ENCODE results near the gene RNF20. TPM values are rescaled to one million over a fixed set of nuclear protein-coding genes. Genes with fewer than 3 reads are reported as not detected.

Gene RNF20
- total RNA-seq, result 10 to 100 TPM; 27.2 to 47.1 (median 27.6) TPM
- polyA plus RNA-seq, result 10 to 100 TPM in 2 of 3 donors, 1 to 10 TPM in 1; 8.4 to 18.1 (median 11.8) TPM

GRCh38 chr9:101533334-101534204 is at the start of gene RNF20:
Gene RNF20 (plus strand): TSS chr9:101533853. CDS start chr9:101535424, 1,571 bp downstream.
- H3K27me3 ChIP-seq, result no peaks in the 10 kb centered on the region
- peaks cover 0 to 16% (median 0%) of the 10 kb centered on the region in 4 donors for H3K36me3 ChIP-seq
- H3K4me1 ChIP-seq, result peaks cover 2 to 41% (median 30%) of the 10 kb centered on the region in 4 donors
- peak; percentile 100 for DNase-seq
- no peaks in the 10 kb centered on the region for H3K9me3 ChIP-seq
- H3K27ac ChIP-seq, result peak within 1 kb of the TSS; percentile 84 to 96 (median 92)
- peak within 1 kb of the TSS; percentile 54 to 83 (median 74) for H3K4me3 ChIP-seq
- intact Hi-C loops (cut with DNase I), result loop anchor here (1.0 to 10.0 kb wide), 2 partner anchors 135 to 1719 kb away; partner anchors contain the start of genes MRPL50 and ZNF189
- TF ChIP-seq EP300 (IDR thresholded peaks at IDR 0.05), result peak in 2 of 4 donors; percentile 12 to 41
- no peak for TF ChIP-seq CTCF (IDR thresholded peaks at IDR 0.05)
- peak; percentile 27 to 66 (median 58) for TF ChIP-seq POLR2AphosphoS5 (IDR thresholded peaks at IDR 0.05)
- no peak for TF ChIP-seq POLR2A (IDR thresholded peaks at IDR 0.05)
- 0 to 1% methylated on average over 45 of the region's 45 CpGs for WGBS, 2 donors

GRCh38 chr9:101484046-101484445 is 49.6 kb upstream of the RNF20 start:
- H3K9me3 ChIP-seq, result no peaks in the 10 kb centered on the region
- no peaks in the 10 kb centered on the region for H3K36me3 ChIP-seq
- intact Hi-C loops (cut with DNase I), result no loop called here
- no peak for DNase-seq
- H3K4me1 ChIP-seq, result peaks cover 0 to 26% (median 7%) of the 10 kb centered on the region in 4 donors
- H3K4me3 ChIP-seq, result no peak overlapping the region
- peaks cover 0 to 7% (median 5%) of the 10 kb centered on the region in 3 donors for H3K27me3 ChIP-seq
- H3K27ac ChIP-seq, result no peak overlapping the region
- 48 to 77% methylated on average over 1 of the region's 1 CpG for WGBS, 2 donors
- no peak for TF ChIP-seq POLR2AphosphoS5 (IDR thresholded peaks at IDR 0.05)
- no peak for TF ChIP-seq POLR2A (IDR thresholded peaks at IDR 0.05)

- Histone ChIP-seq H3K9me3 (no peaks in the 10 kb centered on the region), H3K27ac (peak overlapping the region; percentile 73 to 89 (median 86)), H3K27me3 (peaks cover 0 to 7% (median 5%) of the 10 kb centered on the region in 3 donors), H3K36me3 (no peaks in the 10 kb centered on the region), H3K4me1 (peaks cover 0 to 26% (median 7%) of the 10 kb centered on the region in 4 donors), H3K4me3 (peak overlapping the region; percentile 51 to 84 (median 72))
- intact Hi-C loops (cut with DNase I), result loop anchor here (2.0 kb wide), 1 partner anchor 45 kb away; no protein-coding TSS in a partner anchor
- TF ChIP-seq POLR2AphosphoS5 (IDR thresholded peaks at IDR 0.05) (peak in 1 of 4 donors; percentile 6), CTCF (IDR thresholded peaks at IDR 0.05) (no peak), POLR2A (IDR thresholded peaks at IDR 0.05) (peak in 1 of 2 donors; percentile 24), EP300 (IDR thresholded peaks at IDR 0.05) (no peak)
- no peak for DNase-seq
- WGBS, 2 donors, result 1 to 3% methylated on average over 61 of the region's 61 CpGs
Measured at GRCh38 chr9:101485924-101486692, 47.5 kb upstream of the RNF20 start.

GRCh38 chr9:101486693-101487442 is 46.8 kb upstream of the RNF20 start:
- Histone ChIP-seq H3K4me1 (peaks cover 0 to 26% (median 7%) of the 10 kb centered on the region in 4 donors), H3K4me3 (peak overlapping the region; percentile 51 to 84 (median 72)), H3K27ac (peak overlapping the region; percentile 73 to 89 (median 86)), H3K9me3 (no peaks in the 10 kb centered on the region), H3K36me3 (no peaks in the 10 kb centered on the region), H3K27me3 (peaks cover 0 to 7% (median 5%) of the 10 kb centered on the region in 3 donors)
- TF ChIP-seq CTCF (IDR thresholded peaks at IDR 0.05) (no peak), POLR2AphosphoS5 (IDR thresholded peaks at IDR 0.05) (peak; percentile 45 to 57 (median 48)), EP300 (IDR thresholded peaks at IDR 0.05) (no peak), POLR2A (IDR thresholded peaks at IDR 0.05) (peak in 1 of 2 donors; percentile 40)
- peak; percentile 67 for DNase-seq
- WGBS, 2 donors, result 1 to 2% methylated on average over 53 of the region's 53 CpGs
- intact Hi-C loops (cut with DNase I), result loop anchor here (2.0 kb wide), 1 partner anchor 44 kb away; no protein-coding TSS in a partner anchor
